ENCODE data around the gene CRIP3.

The CRIP3 gene

DNA sequence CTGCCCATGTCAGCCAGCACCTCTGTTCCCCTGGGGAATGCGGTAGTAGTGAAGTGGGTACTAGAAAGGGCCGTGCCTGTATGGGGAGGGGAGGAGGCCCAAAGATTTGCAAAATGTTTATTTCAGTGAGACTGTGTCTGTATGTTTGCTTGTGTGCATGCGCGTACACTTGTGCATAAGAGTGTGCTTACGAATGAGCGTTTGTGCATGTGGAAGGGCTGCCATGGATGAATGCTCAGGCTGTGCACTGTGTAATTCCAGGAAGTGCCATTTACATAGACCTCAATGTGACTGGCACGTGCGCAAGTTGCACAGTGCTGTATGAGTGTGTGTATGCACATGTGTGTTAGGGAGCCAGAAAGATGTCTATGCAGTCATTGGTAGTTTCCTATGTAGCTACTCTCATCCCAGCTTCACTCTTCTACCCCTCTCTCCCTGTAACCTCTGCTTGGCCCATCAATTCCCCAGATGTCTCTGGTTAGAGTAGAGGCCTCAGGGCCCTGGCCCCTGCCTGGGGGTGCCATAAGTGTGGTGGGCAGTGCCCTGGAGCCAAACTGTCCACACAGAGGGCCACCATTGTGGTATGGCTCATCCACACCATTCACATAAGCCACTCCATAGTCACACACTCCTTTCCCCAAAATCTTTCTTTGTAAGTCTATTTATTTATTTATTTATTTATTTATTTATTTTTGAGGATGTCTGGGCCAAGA lies 37.4 kb downstream of the CRIP3 start:
- no peak for DNase-seq

DNA sequence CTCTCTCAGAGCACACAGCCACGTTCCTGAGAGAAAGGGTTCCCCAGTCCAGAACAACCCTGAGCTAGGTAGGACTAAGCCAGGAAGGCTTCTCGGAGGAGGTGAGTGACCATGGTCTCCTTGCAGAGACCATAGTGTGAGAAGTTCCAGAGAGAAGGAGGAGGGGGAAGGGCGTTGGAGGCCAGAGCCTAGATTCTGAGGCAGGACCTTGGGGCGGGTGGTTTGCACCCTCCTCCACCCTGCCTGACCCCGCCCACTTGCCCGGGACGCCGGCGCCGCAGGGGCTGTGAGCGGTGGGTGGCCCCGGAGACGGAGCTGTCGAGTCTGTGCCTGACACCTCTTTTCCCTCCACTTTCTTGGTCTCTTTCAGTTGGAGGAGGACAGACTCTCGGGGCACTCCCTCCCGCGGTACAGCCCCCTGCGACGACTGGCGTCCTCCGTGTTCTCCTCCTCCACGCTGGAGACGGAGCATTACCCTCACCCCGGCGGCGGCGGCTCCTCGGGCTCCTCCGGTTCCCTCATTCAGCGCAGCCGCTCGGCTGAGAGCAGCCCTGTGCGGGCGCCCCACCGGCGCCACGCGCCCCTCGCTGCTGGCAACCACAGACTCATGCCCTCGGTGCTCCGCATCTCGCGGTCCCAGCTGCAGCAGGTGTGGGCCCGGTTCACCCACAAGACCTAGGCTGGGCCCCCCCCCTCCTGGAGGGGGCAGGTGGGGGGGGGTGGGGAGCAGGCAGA lies 39.2 kb downstream of the CRIP3 start:
- no peak for DNase-seq

DNA sequence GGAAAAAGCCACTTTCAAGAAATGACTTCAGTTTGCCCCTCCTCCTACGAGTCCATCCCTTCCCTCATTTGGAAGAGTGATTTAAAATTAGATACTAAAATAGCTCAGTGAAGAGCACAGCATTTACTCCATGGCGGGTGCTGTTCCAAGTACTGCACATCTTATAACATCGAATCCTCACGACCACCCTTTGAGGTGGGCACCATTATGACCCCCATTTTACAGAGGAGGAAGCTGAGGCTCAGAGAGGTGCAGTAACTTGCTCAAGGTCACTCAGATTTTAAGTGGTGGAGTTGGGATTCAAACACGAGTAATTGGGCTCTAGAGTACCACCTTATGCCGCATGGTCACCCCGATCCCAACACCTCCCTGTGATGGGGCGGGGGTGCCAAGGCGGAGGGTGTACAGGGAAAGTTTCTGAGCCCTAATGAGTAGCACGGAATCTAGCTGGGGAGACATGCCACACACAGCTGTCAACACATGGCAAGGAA lies 39.8 kb downstream of the CRIP3 start:
- no peak for DNase-seq

DNA sequence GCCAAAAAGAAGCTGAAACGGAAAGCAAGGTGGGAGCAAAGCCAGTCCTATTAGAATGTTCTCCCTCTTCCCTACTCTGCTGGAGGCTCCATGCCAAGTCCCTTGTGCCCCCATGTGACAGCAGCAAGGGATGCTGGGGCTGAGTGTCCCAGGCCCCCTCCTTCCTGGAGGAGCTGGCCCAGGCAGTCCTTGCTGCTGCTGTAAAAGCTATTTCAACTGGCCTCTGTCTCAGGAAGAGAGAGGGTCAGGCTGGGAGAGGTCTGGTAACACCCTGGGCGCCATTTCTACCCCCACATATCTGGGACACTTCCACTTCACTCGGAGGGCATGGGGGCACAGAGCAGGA lies 40.3 kb downstream of the CRIP3 start:
- no peak for DNase-seq

DNA sequence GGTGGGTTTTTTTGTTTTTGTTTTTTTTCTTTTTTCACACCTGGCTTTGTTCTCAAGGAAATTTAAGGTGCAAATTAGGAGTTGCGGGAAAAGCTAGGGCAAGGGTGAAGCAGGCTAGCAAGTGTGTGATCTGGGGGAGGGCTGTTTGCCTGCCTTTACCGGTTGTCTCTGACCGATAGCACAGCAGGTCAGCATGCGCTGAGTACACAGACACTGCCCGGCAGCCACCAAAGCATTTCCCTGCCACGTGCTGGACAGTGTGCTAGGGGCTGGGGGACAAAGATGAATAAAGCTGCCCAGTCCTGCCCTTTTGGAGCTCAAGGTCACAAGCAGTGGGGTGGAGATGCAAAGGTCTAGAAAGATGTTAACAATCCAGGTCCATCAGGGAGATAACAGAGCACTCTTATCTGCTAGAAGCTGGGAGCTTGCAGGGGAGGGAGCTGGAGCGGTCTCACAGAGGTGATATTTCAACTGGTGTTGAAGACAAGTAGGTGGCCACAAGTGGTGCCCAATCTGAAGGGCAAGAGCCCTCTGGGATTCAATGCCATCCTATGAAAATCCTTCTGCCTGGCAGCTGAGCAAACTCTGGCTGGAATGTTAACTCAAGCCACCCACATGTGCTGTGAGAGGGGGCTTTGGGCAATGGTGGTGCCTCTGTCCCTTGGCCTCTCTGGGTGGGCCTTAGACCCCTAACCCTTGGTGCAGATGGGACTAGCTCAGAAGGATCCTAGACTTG lies 40.8 kb downstream of the CRIP3 start:
- no peak for DNase-seq

DNA sequence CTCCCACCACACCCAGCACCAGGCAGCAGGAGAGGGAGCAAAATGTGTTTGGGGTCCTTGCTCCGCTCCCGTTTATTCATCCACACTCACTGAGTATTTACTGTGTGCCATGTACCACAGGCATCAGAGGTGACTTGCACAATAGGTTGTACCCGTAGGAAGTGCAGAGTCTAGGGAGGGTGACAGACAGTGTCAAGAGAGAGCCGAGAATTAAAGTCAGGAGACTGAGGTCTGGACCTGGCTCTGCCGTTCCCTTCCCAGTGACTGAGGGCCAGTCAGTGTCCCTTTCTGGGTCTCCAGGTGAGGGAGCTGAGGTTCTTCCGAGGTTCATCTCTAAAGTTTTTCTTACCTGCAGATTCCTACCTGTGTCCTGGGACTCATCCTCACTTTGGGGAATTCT lies 43.1 kb downstream of the CRIP3 start:
- DNase-seq, result no peak

DNA sequence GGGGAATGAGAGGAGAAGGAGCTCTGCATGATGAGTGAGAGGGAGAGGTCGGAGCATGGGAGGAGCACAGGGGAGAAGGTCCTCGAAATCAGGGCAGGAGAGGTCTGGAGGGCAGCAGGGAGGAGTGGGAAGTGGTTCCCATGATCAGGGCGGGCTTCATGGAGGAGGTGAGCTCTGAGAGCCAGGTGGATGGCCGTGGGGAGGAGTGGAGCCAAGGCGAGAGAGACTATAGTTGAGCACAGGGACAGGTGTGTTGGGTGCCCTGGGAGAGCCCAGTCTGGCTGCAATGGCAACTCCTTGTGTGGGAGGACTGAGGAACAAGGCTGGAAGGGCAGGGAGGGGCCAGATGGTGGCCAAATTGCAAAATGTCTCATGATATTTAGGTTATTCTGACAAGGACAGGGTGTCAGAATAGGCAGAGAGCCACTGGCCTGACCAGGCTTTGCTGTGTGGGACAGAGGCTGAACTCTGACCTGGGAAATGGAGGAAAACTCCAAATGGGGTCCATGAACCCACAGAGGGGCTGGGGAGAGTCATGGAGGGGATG lies 44.0 kb downstream of the CRIP3 start:
- no peak for DNase-seq

DNA sequence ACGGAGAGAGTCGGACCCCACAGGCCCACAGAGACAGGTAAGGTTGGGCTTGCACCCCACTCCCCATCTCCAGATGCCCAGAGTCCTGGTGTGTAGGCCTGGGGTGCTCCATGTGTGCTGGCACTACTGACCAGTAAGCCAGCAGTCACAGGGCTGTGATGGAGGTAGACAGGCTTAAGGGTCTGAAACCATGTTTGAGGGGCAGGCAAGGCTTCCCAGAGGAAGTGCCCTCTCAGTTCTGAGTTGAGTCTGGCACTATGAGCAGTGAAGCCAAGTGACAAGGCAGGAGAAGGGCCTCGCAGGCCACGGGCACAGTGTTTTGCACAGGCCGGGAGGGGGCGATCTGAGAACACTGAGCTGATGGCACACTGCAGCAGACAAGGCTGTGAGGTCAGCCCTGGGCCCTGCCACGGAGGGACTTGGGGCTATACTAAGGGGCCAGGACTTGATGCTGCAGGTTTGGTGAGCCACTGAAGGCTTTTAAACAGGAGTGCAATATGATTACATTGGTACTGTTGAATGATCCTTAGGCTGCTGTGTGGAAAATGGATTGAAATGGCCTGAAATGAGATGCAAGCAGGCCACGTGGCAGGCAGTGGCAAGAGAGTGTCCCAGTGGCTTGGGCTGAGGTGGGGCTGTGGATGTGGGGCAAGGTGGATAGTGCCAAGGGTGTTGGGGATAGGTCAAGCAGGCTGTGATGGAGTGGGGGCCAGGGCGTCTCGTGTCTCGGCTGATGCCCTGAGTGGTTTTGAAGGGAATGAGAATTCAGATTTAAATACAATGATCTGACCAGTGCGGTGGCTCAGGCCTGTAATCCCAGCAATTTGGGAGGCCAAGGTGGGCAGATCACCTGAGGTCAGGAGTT lies 45.1 kb downstream of the CRIP3 start:
- DNase-seq, result peak; percentile 71

DNA sequence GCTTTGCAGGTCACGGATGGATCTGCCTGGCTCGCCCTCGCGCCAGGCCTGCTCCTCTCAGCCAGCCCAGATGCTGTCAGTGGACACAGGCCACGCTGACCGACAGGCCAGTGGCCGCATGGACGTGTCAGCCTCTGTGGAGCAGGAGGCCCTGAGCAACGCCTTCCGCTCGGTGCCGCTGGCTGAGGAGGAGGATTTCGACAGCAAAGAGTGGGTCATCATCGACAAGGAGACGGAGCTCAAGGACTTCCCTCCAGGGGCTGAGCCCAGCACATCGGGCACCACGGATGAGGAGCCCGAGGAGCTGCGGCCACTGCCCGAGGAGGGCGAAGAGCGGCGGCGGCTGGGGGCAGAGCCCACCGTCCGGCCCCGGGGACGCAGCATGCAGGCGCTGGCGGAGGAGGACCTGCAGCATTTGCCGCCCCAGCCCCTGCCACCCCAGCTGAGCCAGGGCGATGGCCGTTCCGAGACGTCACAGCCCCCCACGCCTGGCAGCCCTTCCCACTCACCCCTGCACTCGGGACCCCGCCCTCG lies 45.8 kb downstream of the CRIP3 start:
- DNase-seq, result no peak

DNA sequence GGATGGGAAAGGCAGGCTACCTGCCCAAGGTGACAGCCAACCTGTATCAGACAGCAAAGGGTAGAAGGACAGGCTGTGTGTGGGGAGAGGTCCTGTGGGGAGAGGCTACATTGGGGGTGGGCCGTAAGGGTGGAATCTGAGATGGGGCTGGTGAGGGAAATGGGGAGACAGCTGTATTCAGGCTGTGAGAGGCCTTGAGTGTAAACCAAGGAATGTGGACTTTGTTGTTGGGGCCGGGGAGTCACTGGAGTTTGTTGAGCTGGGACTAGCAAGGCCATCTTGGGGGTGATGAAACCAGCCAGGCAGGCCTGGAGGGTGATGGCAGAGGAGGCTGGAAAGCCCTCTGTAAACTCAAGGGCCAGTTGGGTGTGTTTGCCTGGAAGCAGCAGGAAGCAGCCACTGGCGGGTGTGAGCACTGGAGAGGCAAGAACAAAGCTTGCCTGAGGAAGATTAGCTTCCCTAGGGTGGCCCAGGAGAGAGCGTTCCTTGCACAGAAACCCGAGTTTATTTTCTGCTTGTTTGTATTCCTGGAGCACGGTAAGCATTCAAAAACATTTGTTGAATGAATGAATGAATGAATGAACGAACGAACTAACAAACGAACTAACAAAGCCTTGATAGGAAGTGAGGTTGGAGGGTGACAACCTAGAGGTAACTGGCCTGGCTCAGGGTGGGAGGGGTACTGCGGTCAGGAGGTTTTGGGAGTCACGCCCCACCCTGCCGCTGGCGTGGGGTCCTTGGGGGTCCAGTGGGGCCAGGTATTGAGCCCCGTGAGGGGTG lies 46.4 kb downstream of the CRIP3 start:
- no peak for DNase-seq

DNA sequence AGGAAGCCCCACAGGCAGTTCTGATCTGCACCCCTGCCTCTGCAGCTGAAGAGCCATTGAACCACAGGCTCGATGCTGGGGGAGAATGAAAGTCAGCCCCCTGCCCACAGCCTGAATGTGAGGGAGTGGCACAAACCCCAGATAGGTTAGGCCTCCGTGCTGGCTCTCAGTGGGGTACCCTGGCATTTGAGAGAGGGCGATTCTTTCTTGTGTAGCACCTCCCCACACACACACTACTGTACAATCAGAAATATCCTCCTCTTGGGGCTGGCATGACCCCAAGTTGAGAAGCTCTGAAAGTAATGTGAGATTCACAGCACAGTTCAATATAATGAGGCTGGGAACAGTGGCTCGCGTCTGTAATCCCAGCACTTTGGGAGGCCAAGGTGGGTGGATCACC lies 47.4 kb downstream of the CRIP3 start:
- DNase-seq, result no peak

DNA sequence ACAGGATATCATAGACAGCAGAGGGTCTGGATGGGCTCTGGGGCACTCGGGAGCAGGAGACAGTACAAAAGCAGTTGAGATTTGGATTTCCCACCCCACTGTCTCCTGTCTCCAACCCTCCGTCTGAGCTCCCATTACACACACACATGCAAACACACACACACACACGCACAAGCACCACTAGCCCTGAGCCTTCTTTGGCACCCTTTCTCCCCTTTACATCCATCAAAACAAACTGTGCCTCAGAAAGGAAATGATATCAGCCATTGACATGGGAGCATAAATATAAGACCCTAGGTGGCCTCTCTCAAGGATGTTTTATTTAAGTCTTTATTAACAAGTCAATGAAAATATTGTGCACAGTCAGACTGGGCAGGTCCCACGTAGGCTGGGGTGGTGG lies 47.8 kb downstream of the CRIP3 start:
- no peak for DNase-seq

DNA sequence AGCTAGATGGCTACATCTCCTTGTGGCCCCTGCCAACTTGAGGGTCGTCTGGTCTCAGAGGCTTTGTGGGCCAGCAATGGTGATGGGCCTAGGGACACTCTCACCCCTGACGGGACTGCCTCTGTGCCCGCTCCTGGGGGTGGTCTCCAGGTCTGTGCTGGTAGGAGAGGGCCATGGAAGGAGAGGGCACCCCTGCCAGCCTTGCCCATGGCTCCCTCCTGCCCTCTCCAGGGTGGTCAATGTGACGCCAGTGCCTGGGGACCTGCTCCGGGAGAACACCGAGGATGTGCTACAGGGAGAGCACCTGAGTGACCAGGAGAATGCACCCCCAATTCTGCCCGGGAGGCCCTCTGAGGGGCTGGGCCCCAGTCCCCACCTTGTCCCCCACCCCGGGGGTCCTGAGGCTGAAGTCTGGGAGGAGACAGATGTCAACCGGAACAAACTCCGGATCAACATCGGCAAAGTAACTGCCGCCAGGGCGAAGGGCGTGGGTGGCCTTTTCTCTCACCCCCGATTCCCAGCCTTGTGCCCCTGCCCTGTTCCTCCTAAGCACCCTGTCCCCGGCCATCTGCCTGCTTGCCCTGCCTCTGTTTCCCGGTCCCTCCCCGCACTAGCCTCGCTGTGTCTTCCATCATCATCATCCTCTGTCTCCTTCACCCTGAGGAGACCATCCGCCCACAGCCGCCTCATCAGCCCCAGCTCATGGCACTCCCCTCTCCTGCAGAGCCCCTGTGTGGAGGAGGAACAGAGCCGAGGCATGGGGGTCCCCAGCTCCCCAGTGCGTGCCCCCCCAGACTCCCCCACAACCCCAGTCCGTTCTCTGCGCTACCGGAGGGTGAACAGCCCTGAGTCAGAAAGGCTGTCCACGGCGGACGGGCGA lies 49.6 kb downstream of the CRIP3 start:
- no peak for DNase-seq

DNA sequence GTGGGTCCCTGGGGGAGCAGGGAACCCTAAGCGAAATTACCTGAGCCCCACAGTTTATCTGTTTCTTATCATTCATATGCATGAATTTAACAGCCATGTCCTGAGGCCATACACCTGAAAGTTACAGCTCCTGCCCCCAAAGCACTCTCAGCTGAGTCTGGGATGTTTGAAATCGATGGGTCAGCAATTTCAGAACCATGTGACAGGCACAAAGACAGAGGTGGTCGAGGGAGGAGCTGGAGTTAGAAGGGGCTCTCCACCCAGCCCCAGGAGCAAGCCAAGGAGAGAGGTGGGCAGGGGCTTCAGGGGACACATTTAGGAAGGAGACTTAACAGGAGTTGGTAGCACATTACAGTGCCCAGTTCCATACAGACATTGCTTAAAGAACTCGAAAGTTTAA lies 50.4 kb downstream of the CRIP3 start:
- no peak for DNase-seq

DNA sequence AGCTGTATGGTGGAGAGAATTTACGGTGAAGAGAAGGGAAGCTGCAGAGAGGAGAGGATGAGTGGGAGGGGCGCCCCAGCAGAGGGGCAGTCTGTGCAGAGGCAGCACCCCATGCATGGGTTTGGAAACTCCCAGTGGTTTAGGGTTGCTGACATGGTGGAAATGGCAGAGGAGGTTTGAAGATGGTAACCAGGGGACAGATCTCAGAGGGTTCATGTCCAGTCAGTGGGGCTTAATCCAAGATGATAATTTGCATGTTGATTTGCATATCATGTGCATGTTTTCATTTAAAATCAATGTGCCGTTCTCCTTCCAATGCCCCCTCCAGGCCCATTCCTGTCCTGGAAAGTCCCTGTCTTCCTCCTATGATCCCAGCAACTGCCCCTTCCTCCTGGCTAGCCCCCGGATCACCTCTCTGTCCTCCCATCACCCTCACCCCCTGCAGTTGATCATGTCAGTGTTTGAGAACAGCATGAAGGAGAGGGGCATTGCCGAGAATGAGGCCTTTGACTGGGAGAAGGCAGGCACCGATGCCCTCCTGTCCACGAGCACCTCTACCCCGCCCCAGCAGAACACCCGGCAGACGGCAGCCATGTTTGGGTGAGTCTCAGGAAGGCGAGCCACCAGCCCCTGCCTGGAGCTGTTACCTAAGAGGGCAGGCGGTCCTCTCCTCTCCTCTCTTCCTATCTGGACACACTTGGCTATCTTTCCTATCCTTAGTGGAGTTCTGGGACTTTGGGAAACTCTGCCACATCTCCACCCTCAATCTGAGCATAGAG lies 51.1 kb downstream of the CRIP3 start:
- no peak for DNase-seq

DNA sequence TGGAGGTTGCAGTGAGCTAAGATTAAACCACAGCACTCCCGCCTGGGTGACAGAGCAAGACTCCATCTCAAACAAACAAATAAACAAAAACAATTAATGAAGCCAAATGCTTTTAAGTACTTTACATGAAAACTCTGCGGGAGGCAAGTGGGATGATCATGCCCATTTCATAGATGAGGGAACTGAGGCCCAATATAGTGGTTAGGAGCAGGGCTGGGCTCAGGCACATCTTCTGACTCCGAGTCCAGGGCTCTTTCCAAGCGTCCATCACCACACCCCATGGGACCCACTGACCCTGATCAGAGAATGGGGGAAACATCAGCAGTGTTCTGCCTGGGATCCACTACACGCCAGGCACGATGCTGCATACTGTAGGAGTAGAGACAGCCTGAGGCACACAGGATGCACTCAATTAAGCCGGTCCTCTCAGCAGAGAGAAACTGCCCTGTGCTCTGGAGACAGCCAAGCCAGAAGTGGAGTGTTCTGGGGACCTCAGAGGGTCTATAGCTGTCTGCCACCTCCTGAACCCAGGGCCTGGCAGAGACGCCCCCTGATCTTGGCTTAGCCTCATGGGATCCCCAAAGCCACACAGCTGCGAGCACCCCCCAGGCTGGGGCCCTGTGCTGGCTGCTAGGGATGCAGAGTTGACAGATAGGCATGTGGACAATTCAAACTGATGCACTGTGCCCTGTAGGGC lies 51.8 kb downstream of the CRIP3 start:
- no peak for DNase-seq
